HCT116 (cell line): Measurements from ENCODE around the gene CDK4. TPM values are rescaled to one million over a fixed set of nuclear protein-coding genes. Genes with fewer than 3 reads are reported as not detected.

Experiments used
- ATAC-seq: fragments of 200-7000 bp; cut with Tn5 transposase; 2 replicates; pipeline ENCODE4 v1.9.1; 2020; ENCODE audit warnings: mild to moderate bottlenecking, moderate library complexity
- BruUV-seq: library from RNA; stranded (reverse); fragments of 400-500 nt; replicated peaks from 2 replicates; lab custom pipeline; 2021; lab: Mats Ljungman, UMichigan
- CTCF ChIA-PET: fragments of 300-600 bp; sonication (Branson Sonifier 250); formaldehyde crosslinking; loops from one replicate; lab custom pipeline; 2021; ENCODE audit warnings: antibody characterized with exemption; lab: Charles Lee
- POLR2A ChIA-PET: fragments of 300-600, 350-600 bp; sonication (Branson Sonifier 250); formaldehyde crosslinking; loops from one replicate; lab custom pipeline; 2021; ENCODE audit warnings: antibody characterized with exemption; lab: Charles Lee
- RAD21 ChIA-PET, 2 experiments: fragments of 300-600 bp; sonication (Branson Sonifier 250); formaldehyde crosslinking; loops; one replicate each; lab custom pipeline; 2023; ENCODE audit warnings: low total read pairs in 2 of 2; ENCODE audit not compliant: uncharacterized antibody in 2 of 2, unreplicated experiment in 2 of 2, low non-redundant PET in 1 of 2; lab: Charles Lee
- DNase-seq: peaks from one replicate; pipeline ENCODE4 v3.0.0-alpha.2; 2010; ENCODE audit warnings: low read depth, low spot score
- H2AFZ ChIP-seq: fragments of 200-600 bp; shearing (Covaris generic), sonication (generic); 2 replicates; pipeline ENCODE4 v1.6.1; 2017; ENCODE audit warnings: low read depth, mixed run types, mixed read lengths, antibody characterized with exemption, low read length; ENCODE audit not compliant: poor library complexity, severe bottlenecking
- H3K27ac ChIP-seq: 2 replicates; pipeline ENCODE4 v1.5.1; 2012; ENCODE audit warnings: low read depth, low read length
- H3K27me3 ChIP-seq: fragments of 200-600 bp; sonication (generic); 2 replicates; pipeline ENCODE4 v1.6.1; 2016; ENCODE audit warnings: mixed run types, low read length, mixed read lengths; ENCODE audit not compliant: insufficient read depth
- H3K36me3 ChIP-seq, 2 experiments: fragments of 200-500 bp in 1 of 2; fragments of 200-600 bp in 1 of 2; sonication (Bioruptor generic) in 1 of 2; sonication (generic) in 1 of 2; 2 replicates each; pipeline versions ENCODE4 v1.5.1 to v1.6.1; 2014 to 2016; ENCODE audit warnings: low read length in 2 of 2, inconsistent platforms in 1 of 2, mixed read lengths in 1 of 2, mixed run types in 1 of 2; ENCODE audit not compliant: insufficient read depth in 2 of 2, control insufficient read depth in 1 of 2
- H3K4me1 ChIP-seq, 2 experiments: fragments of 200-600 bp in 1 of 2; sonication (generic) in 1 of 2; 2 replicates each; pipeline versions ENCODE4 v1.5.1 to v1.6.1; 2012 to 2017; ENCODE audit warnings: low read length in 2 of 2, inconsistent platforms in 1 of 2, mild to moderate bottlenecking in 1 of 2, mixed read lengths in 1 of 2, mixed run types in 1 of 2, moderate library complexity in 1 of 2; ENCODE audit not compliant: insufficient read depth in 2 of 2, control insufficient read depth in 1 of 2
- H3K4me2 ChIP-seq: fragments of 200-600 bp; sonication (generic); 2 replicates; pipeline ENCODE4 v1.6.1; 2017; ENCODE audit warnings: mixed run types, low read length, mixed read lengths
- H3K4me3 ChIP-seq, 2 experiments: fragments of 200-600 bp in 1 of 2; sonication (generic) in 1 of 2; replicated peaks in 1 of 2; 2 replicates each; pipeline ENCODE4 v1.5.1; 2011 to 2016; ENCODE audit warnings: low read length in 2 of 2, control low read depth in 1 of 2, low read depth in 1 of 2, mild to moderate bottlenecking in 1 of 2, mixed read lengths in 1 of 2, mixed run types in 1 of 2
- H3K79me2 ChIP-seq: fragments of 200-600 bp; sonication (generic); 2 replicates; pipeline ENCODE4 v1.6.1; 2017; ENCODE audit warnings: mild to moderate bottlenecking, mixed run types, low read length, moderate library complexity, mixed read lengths; ENCODE audit not compliant: insufficient read depth
- H3K9ac ChIP-seq: fragments of 200-600 bp; sonication (generic); 2 replicates; pipeline ENCODE4 v1.6.1; 2016; ENCODE audit warnings: low read length, mixed read lengths
- H3K9me2 ChIP-seq: fragments of 200-600 bp; sonication (generic), shearing (Covaris generic); 2 replicates; pipeline ENCODE4 v1.6.1; 2017; ENCODE audit warnings: mixed run types, mild to moderate bottlenecking, moderate library complexity; ENCODE audit not compliant: insufficient read depth
- H3K9me3 ChIP-seq, 2 experiments: fragments of 200-500 bp in 1 of 2; fragments of 200-600 bp in 1 of 2; sonication (Bioruptor generic) in 1 of 2; sonication (generic) in 1 of 2; 2 replicates each; pipeline ENCODE4 v1.6.1; 2014 to 2017; ENCODE audit warnings: low read length in 2 of 2, mixed read lengths in 2 of 2, inconsistent platforms in 1 of 2, low read depth in 1 of 2, mild to moderate bottlenecking in 1 of 2, mixed run types in 1 of 2, moderate library complexity in 1 of 2; ENCODE audit not compliant: control insufficient read depth in 1 of 2, insufficient read depth in 1 of 2
- H4K20me1 ChIP-seq: fragments of 200-600 bp; sonication (generic), shearing (Covaris generic); 2 replicates; pipeline ENCODE4 v1.6.1; 2017; ENCODE audit warnings: mixed run types, mild to moderate bottlenecking, moderate library complexity; ENCODE audit not compliant: insufficient read depth
- CBX3 ChIP-seq: IDR thresholded peaks from 2 replicates; pipeline ENCODE4 v1.6.1; 2012; ENCODE audit warnings: low read depth
- EGR1 ChIP-seq: IDR thresholded peaks from 2 replicates; pipeline ENCODE4 v1.6.1; 2012; ENCODE audit warnings: low read depth
- EZH2 ChIP-seq: fragments of 200-600 bp; sonication (generic); IDR thresholded peaks from 2 replicates; pipeline ENCODE4 v1.6.1; 2017; ENCODE audit warnings: antibody characterized with exemption, mixed run types
- FOSL1 ChIP-seq: IDR thresholded peaks from 2 replicates; pipeline ENCODE4 v1.6.1; 2012; ENCODE audit warnings: low read depth
- MAX ChIP-seq: IDR thresholded peaks from 2 replicates; pipeline ENCODE4 v1.6.1; 2012
- POLR2A ChIP-seq: IDR thresholded peaks from 2 replicates; pipeline ENCODE4 v1.7.0; 2011; ENCODE audit warnings: borderline replicate concordance; ENCODE audit not compliant: insufficient read depth, insufficient read length; ENCODE audit errors: extremely low read depth
- POLR2AphosphoS5 ChIP-seq: IDR thresholded peaks from 2 replicates; pipeline ENCODE4 v1.6.1; 2011; ENCODE audit warnings: mild to moderate bottlenecking, low read depth, low read length, moderate library complexity
- REST ChIP-seq: IDR thresholded peaks from 2 replicates; pipeline ENCODE4 v1.6.1; 2012; ENCODE audit warnings: low read depth
- SIN3A ChIP-seq: IDR thresholded peaks from 2 replicates; pipeline ENCODE4 v1.6.1; 2012; ENCODE audit warnings: low read depth
- SP1 ChIP-seq: IDR thresholded peaks from 2 replicates; pipeline ENCODE4 v1.6.1; 2012; ENCODE audit warnings: low read depth
- SRF ChIP-seq: IDR thresholded peaks from 2 replicates; pipeline ENCODE4 v1.6.1; 2012; ENCODE audit warnings: low read depth
- YY1 ChIP-seq: IDR thresholded peaks from 2 replicates; pipeline ENCODE4 v1.6.1; 2011; ENCODE audit warnings: low read length, low read depth, moderate library complexity, mild to moderate bottlenecking; ENCODE audit not compliant: insufficient replicate concordance; ENCODE audit errors: extremely low read depth
- ZFX ChIP-seq: fragments of 450-650 bp; IDR thresholded peaks from 2 replicates; pipeline ENCODE4 v1.6.1; 2017
- ZNF274 ChIP-seq: fragments of 200-500 bp; sonication (Bioruptor generic); IDR thresholded peaks from 2 replicates; pipeline ENCODE4 v1.6.1; 2014; ENCODE audit warnings: mild to moderate bottlenecking, low read depth, low read length, inconsistent platforms
- intact Hi-C: fragments of 100-400 bp; cut with micrococcal nuclease; formaldehyde crosslinking; loops from 2 replicates; pipeline ENCODE4 v1.10.0; 2022
- total RNA-seq: library from RNA; stranded (reverse); gene quantifications from one replicate; pipeline ENCODE4 v1.2.1, GENCODE V29; 2021; ENCODE audit not compliant: unreplicated experiment
- TF ChIP-seq, protein P1 (sequence below): IDR thresholded peaks from 2 replicates; pipeline ENCODE4 v1.6.1; 2011; ENCODE audit warnings: mild to moderate bottlenecking, low read length, moderate library complexity; ENCODE audit not compliant: insufficient replicate concordance; ENCODE audit errors: extremely low read depth

Gene CDK4
- total RNA-seq, 1 experiment from 2014 or later, result 206 TPM

DNA sequence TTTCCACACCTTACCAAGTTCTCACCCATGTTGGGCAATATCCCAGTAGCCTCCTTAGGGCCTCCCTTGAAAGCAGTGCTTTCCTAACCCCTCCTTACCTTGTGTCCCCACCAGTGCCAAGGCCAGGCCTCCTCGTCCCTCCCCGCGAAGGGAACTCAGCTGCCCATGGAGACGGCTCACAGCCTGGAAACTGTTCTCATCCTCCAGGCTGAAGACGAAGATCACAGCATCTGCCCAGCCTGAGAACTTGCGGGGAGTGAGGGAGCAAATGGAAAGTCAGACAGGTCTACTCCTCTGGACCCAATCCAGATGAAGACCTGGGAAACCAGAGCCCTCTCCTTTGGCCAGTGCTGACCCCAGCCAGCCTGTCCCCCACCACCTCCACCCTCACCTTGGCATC, 18.2 kb downstream of the CDK4 start:
- Histone ChIP-seq H4K20me1 (no peaks in the 10 kb centered on the region), H3K4me3 (no peak overlapping the region), H3K9me2 (no peaks in the 10 kb centered on the region), H2AFZ (no peak overlapping the region), H3K9ac (no peak overlapping the region), H3K79me2 (no peaks in the 10 kb centered on the region), H3K9me3 (no peaks in the 10 kb centered on the region), H3K36me3 (peaks cover 0 to 15% of the 10 kb centered on the region in 2 experiments; a peak in 3 of 4 replicates), H3K4me2 (no peak overlapping the region)
- DNase-seq (no peak), ATAC-seq (no peak)
- intact Hi-C loops, result no loop called here
- TF ChIP-seq EGR1 (no peak), CBX3 (no peak), SP1 (no peak), EZH2 (no peak), FOSL1 (no peak), MAX (no peak), YY1 (no peak), ZNF274 (no peak), SIN3A (no peak), POLR2AphosphoS5 (no peak), ZFX (no peak), POLR2A (no peak), SRF (no peak), REST (no peak)
- TF ChIP-seq, protein P1, sequence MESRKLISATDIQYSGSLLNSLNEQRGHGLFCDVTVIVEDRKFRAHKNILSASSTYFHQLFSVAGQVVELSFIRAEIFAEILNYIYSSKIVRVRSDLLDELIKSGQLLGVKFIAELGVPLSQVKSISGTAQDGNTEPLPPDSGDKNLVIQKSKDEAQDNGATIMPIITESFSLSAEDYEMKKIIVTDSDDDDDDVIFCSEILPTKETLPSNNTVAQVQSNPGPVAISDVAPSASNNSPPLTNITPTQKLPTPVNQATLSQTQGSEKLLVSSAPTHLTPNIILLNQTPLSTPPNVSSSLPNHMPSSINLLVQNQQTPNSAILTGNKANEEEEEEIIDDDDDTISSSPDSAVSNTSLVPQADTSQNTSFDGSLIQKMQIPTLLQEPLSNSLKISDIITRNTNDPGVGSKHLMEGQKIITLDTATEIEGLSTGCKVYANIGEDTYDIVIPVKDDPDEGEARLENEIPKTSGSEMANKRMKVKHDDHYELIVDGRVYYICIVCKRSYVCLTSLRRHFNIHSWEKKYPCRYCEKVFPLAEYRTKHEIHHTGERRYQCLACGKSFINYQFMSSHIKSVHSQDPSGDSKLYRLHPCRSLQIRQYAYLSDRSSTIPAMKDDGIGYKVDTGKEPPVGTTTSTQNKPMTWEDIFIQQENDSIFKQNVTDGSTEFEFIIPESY, result no peak
- TF ChIP-seq, all 23 proteins: peak for 0
- CTCF ChIA-PET, result no interaction called here
- H3K27ac ChIP-seq, result no peak overlapping the region
- H3K4me1 ChIP-seq, result no peaks in the 10 kb centered on the region
- RAD21 ChIA-PET, result no interaction called here
- no peaks in the 10 kb centered on the region for H3K27me3 ChIP-seq
- POLR2A ChIA-PET, result no interaction called here
- no TSS peak for BruUV-seq
